Pancreas (tissue), 10 donors: Measurements from ENCODE around the gene PGAP3. TPM values are rescaled to one million over a fixed set of nuclear protein-coding genes. Genes with fewer than 3 reads are reported as not detected.

ENCODE experiments used
- ATAC-seq, 4 donors: fragments of 200-7000 bp; cut with Tn5 transposase; one replicate each; pipeline versions ENCODE4 v1.8.0 to v1.9.1; 2020; ENCODE audit warnings: mild to moderate bottlenecking in 4 of 4, moderate library complexity in 4 of 4
- DNase-seq, 6 donors: peaks; one replicate each; pipeline ENCODE4 v3.0.0-alpha.2; 2020
- FAIRE-seq: peaks from 2 replicates; lab custom pipeline; 2012; peaks lifted over from hg19 to GRCh38; lab: Jason Lieb, UNC
- H3K27ac ChIP-seq, 4 donors: fragments of 200-600 bp; sonication (generic); 1 replicate in 3 of 4; 2 replicates in 1 of 4; pipeline versions ENCODE4 v1.5.0 to v1.8.0; 2020
- H3K27me3 ChIP-seq, 4 donors: fragments of 200-600 bp; one replicate each; pipeline ENCODE4 v1.8.0; 2021
- H3K36me3 ChIP-seq, 3 donors: fragments of 200-600 bp; sonication (generic) in 1 of 3; one replicate each; pipeline versions ENCODE4 v1.5.0 to v1.8.0; 2020 to 2021
- H3K4me1 ChIP-seq, 3 donors: fragments of 200-600 bp; one replicate each; pipeline ENCODE4 v1.8.0; 2021
- H3K4me3 ChIP-seq, 4 donors: fragments of 200-600 bp; sonication (generic) in 2 of 4; one replicate each; pipeline versions ENCODE4 v1.5.0 to v1.8.0; 2020 to 2021
- H3K9me3 ChIP-seq, 4 donors: fragments of 200-600 bp; one replicate each; pipeline ENCODE4 v1.8.0; 2021
- CTCF ChIP-seq, 4 donors: fragments of 200-600 bp; sonication (generic) in 3 of 4; IDR thresholded peaks; one replicate each; pipeline versions ENCODE4 v1.5.0 to v1.8.0; 2021; ENCODE audit warnings: antibody characterized with exemption in 4 of 4
- WGBS, 2 donors: extraction: QIAGEN DNeasy Blood & Tissue Kit; methylation state at CpG; one replicate each; pipeline ENCODE4 v1.1.7; 2013; 5-methylcytosine and 5-hydroxymethylcytosine counted together
- intact Hi-C, 3 donors: fragments of 100-400 bp; cut with DNase I; formaldehyde crosslinking; loops; one replicate each; pipeline versions ENCODE4 v1.11.1 to v1.14.2; 2022
- polyA plus RNA-seq, 2 donors: library from polyadenylated mRNA; stranded (reverse); fragments of 200-250 nt; gene quantifications; one replicate each; pipeline ENCODE4 v1.2.3, GENCODE V29; 2013
- total RNA-seq, 6 donors: library from RNA; stranded (reverse); fragmentation: NEBNext Ultra II Directional in 4 of 6; extraction: Animal tissue kit (Norgen Biotek cat#: 25700) in 4 of 6; gene quantifications; one replicate each; pipeline versions ENCODE4 v1.2.1 to v1.2.4, GENCODE V29; 2021 to 2023
- donor health status: healthy with polysubstance abuse.
- donor health status: DM: no; HTN: no; CAD: no; lungs with moderate emphysema.
- donor health status: DM: no; HTN: no; CAD: no.
- donor health status: control.
- donor health status: control.
- donor health status: Bipolar disorder and iron deficiency.
- donor health status: DM: yes; HTN: yes; CAD: no.
- donor health status: DM: no; HTN: no; CAD: no.
- donor health status: DM: no; HTN: no; CAD: no.
- donor health status: DM: yes; HTN: yes; CAD: no.

The PGAP3 gene
- total and polyA plus RNA-seq, 8 donors = 19.4 to 46.3 (median 26.9) TPM

GRCh38 chr17:39672522-39673334, 15.1 kb downstream of the PGAP3 start:
- H3K27ac ChIP-seq = no peak overlapping the region

GRCh38 chr17:39671651-39672521, 16.0 kb downstream of the PGAP3 start:
- peak in 3 of 4 donors; percentile 26 to 30 (median 29) for TF ChIP-seq CTCF (IDR thresholded peaks at IDR 0.05)
- H3K9me3 ChIP-seq = no peaks in the 10 kb centered on the region
- no peak overlapping the region for H3K4me3 ChIP-seq
- intact Hi-C loops = no loop called here
- WGBS, 2 donors = 19 to 20% methylated on average over 19 of the region's 19 CpGs
- H3K36me3 ChIP-seq = no peaks in the 10 kb centered on the region
- peak in 3 of 6 donors; percentile 28 to 69 (median 45) for DNase-seq
- peak; percentile 16 to 54 (median 42) for ATAC-seq
- H3K27ac ChIP-seq = peak overlapping the region in 1 of 4 donors; percentile 10
- FAIRE-seq = no peak
- H3K27me3 ChIP-seq = peaks cover 0 to 4% (median 0%) of the 10 kb centered on the region in 4 donors
- peaks cover 5 to 8% (median 5%) of the 10 kb centered on the region in 3 donors for H3K4me1 ChIP-seq

More at GRCh38 chr17:39672522-39673334, 15.1 kb downstream of the PGAP3 start:
- Histone ChIP-seq H3K36me3 (no peaks in the 10 kb centered on the region), H3K4me1 (peaks cover 5 to 8% (median 5%) of the 10 kb centered on the region in 3 donors), H3K9me3 (no peaks in the 10 kb centered on the region), H3K4me3 (no peak overlapping the region), H3K27me3 (peaks cover 0 to 4% (median 0%) of the 10 kb centered on the region in 4 donors)
- DNase-seq (peak in 2 of 6 donors; percentile 15 to 38), FAIRE-seq (no peak), ATAC-seq (no peak)
- peak in 1 of 4 donors; percentile 1 for TF ChIP-seq CTCF (IDR thresholded peaks at IDR 0.05)
- intact Hi-C loops = no loop called here
- 61 to 69% methylated on average over 15 of the region's 15 CpGs for WGBS, 2 donors

- Histone ChIP-seq H3K27ac (no peak overlapping the region), H3K4me1 (peaks cover 2 to 5% (median 4%) of the 10 kb centered on the region in 3 donors), H3K36me3 (no peaks in the 10 kb centered on the region), H3K27me3 (peaks cover 0 to 4% (median 0%) of the 10 kb centered on the region in 4 donors), H3K4me3 (no peak overlapping the region), H3K9me3 (no peaks in the 10 kb centered on the region)
- intact Hi-C loops = no loop called here
- ATAC-seq (no peak), FAIRE-seq (no peak), DNase-seq (peak in 1 of 6 donors; percentile 34)
- 35 to 45% methylated on average over 4 of the region's 4 CpGs for WGBS, 2 donors
- TF ChIP-seq CTCF (IDR thresholded peaks at IDR 0.05) = no peak
These were observed 17.1 kb downstream of the PGAP3 start for GRCh38 chr17:39670746-39671145.

GRCh38 chr17:39669897-39670735, 17.7 kb downstream of the PGAP3 start:
- Histone ChIP-seq H3K4me3 (no peak overlapping the region), H3K4me1 (peaks cover 0 to 5% (median 0%) of the 10 kb centered on the region in 3 donors), H3K36me3 (no peaks in the 10 kb centered on the region), H3K27ac (no peak overlapping the region), H3K9me3 (no peaks in the 10 kb centered on the region), H3K27me3 (peaks cover 0 to 4% (median 0%) of the 10 kb centered on the region in 4 donors)
- ATAC-seq (no peak), FAIRE-seq (no peak), DNase-seq (peak in 1 of 6 donors; percentile 68)
- no peak for TF ChIP-seq CTCF (IDR thresholded peaks at IDR 0.05)
- intact Hi-C loops = no loop called here
- 62 to 82% methylated on average over 22 to 23 of the region's 23 CpGs for WGBS, 2 donors
